CD4-positive, alpha-beta memory T cell (primary cell): ENCODE results near the gene CPPED1. TPM values are rescaled to one million over a fixed set of nuclear protein-coding genes. Genes with fewer than 3 reads are reported as not detected.
"Not testable (repeated sequence)": the region's sequence is repeated elsewhere in the genome, so short reads cannot be mapped to it uniquely, and the experiment has no call there.

ENCODE experiments used
- CTCF ChIA-PET: fragments of 350-600 bp; sonication (Branson Sonifier 250); formaldehyde crosslinking; loops from one replicate; lab custom pipeline; 2021; ENCODE audit warnings: inconsistent platforms; ENCODE audit not compliant: partially characterized antibody; lab: Charles Lee
- POLR2A ChIA-PET: fragments of 350-600 bp; sonication (Branson Sonifier 250); formaldehyde crosslinking; loops from one replicate; lab custom pipeline; 2021; ENCODE audit not compliant: partially characterized antibody; lab: Charles Lee
- DNase-seq, 5 donors: peaks; one replicate each; pipeline versions ENCODE4 v3.0.0 to v3.0.0-alpha.2; 2020 to 2022; ENCODE audit warnings: mixed read lengths in 1 of 5
- H3K27ac ChIP-seq: one replicate; pipeline ENCODE4 v1.7.0; 2013; ENCODE audit warnings: low read depth, low read length
- H3K27me3 ChIP-seq: 2 replicates; pipeline ENCODE4 v1.7.0; 2013; ENCODE audit warnings: mild to moderate bottlenecking, low read length, moderate library complexity; ENCODE audit not compliant: insufficient read depth
- H3K36me3 ChIP-seq: 2 replicates; pipeline ENCODE4 v1.7.0; 2013; ENCODE audit warnings: mild to moderate bottlenecking, low read length, moderate library complexity; ENCODE audit not compliant: insufficient read depth
- H3K4me1 ChIP-seq: 2 replicates; pipeline ENCODE4 v1.7.0; 2013; ENCODE audit warnings: mild to moderate bottlenecking, low read length, moderate library complexity; ENCODE audit not compliant: insufficient read depth
- H3K4me3 ChIP-seq, 2 donors: one replicate each; pipeline ENCODE4 v1.7.0; 2013; ENCODE audit warnings: low read length in 2 of 2, mild to moderate bottlenecking in 1 of 2
- H3K9me3 ChIP-seq, 2 donors: one replicate each; pipeline ENCODE4 v1.7.0; 2013; ENCODE audit warnings: low read length in 2 of 2, control low read depth in 1 of 2; ENCODE audit not compliant: control insufficient read depth in 1 of 2
- H3K27ac Mint-ChIP-seq, 7 donors: one replicate each; pipeline ENCODE4 v1.8.0; 2020 to 2021; ENCODE audit warnings: mixed read lengths in 7 of 7, mild to moderate bottlenecking in 6 of 7, inconsistent platforms in 3 of 7, moderate library complexity in 3 of 7
- H3K27me3 Mint-ChIP-seq, 2 donors: one replicate each; pipeline ENCODE4 v1.8.0; 2020 to 2021; ENCODE audit warnings: mixed read lengths in 2 of 2
- H3K36me3 Mint-ChIP-seq, 2 donors: one replicate each; pipeline ENCODE4 v1.8.0; 2020 to 2021; ENCODE audit warnings: mixed read lengths in 2 of 2, inconsistent platforms in 1 of 2, mild to moderate bottlenecking in 1 of 2
- H3K4me1 Mint-ChIP-seq, 4 donors: one replicate each; pipeline ENCODE4 v1.8.0; 2020 to 2021; ENCODE audit warnings: mixed read lengths in 4 of 4, mild to moderate bottlenecking in 1 of 4
- H3K4me3 Mint-ChIP-seq, 8 donors: one replicate each; pipeline ENCODE4 v1.8.0; 2020 to 2021; ENCODE audit warnings: mixed read lengths in 8 of 8, mild to moderate bottlenecking in 7 of 8, moderate library complexity in 6 of 8, inconsistent platforms in 3 of 8
- H3K9me3 Mint-ChIP-seq, 8 donors: one replicate each; pipeline ENCODE4 v1.8.0; 2020 to 2021; ENCODE audit warnings: mixed read lengths in 8 of 8, mild to moderate bottlenecking in 5 of 8, inconsistent platforms in 3 of 8, moderate library complexity in 1 of 8
- intact Hi-C: fragments of 100-400 bp; cut with micrococcal nuclease; formaldehyde crosslinking; loops from one replicate; pipeline ENCODE4 v1.15.1; 2023
- polyA plus RNA-seq, 2 donors: library from polyadenylated mRNA; unstranded; fragments of 300-500 nt; fragmentation: Illumina TruSeq; gene quantifications; one replicate each; pipeline ENCODE4 v1.2.3, GENCODE V29; 2021
- total RNA-seq, 2 experiments: library from RNA; stranded (reverse); gene quantifications; one replicate each; pipeline ENCODE4 v1.2.3, GENCODE V29; 2021

The CPPED1 gene
- total and polyA plus RNA-seq, 4 experiments from 2014 or later: 7.6 to 12.2 (median 8.9) TPM

- H3K27ac Mint-ChIP-seq, H3K27ac ChIP-seq, H3K9me3 ChIP-seq, H3K4me3 ChIP-seq, H3K27me3 Mint-ChIP-seq, H3K4me3 Mint-ChIP-seq, H3K36me3 ChIP-seq, H3K4me1 ChIP-seq, H3K9me3 Mint-ChIP-seq, H3K36me3 Mint-ChIP-seq, H3K27me3 ChIP-seq, DNase-seq, H3K4me1 Mint-ChIP-seq: not testable (repeated sequence)
- ChIA-PET POLR2A (interaction anchor here (1.4 kb wide), 1 partner anchor 14 kb away, joined by 3 read pairs; no protein-coding TSS in a partner anchor), CTCF (interaction anchor here (0.9 to 3.8 kb wide), 5 partner anchors 10 to 721 kb away, joined by 3 to 38 read pairs (median 4); partner anchors contain the start of gene CPPED1)
- intact Hi-C loops: loop anchor here (5.0 kb wide), 1 partner anchor 735 kb away; no protein-coding TSS in a partner anchor
These were observed 13.1 kb upstream of the CPPED1 start for GRCh38 chr16:12816791-12817214.

GRCh38 chr16:12815361-12815760, 11.7 kb upstream of the CPPED1 start:
- Mint-ChIP-seq H3K4me1 (peaks cover 3 to 5% (median 3%) of the 10 kb centered on the region in 4 donors), H3K4me3 (no peak overlapping the region), H3K36me3 (no peaks in the 10 kb centered on the region), H3K27ac (no peak overlapping the region), H3K9me3 (peaks cover 0 to 7% (median 2%) of the 10 kb centered on the region in 8 donors), H3K27me3 (peaks cover 3 to 5% of the 10 kb centered on the region in 2 donors)
- ChIA-PET POLR2A (no interaction called here), CTCF (no interaction called here)
- Histone ChIP-seq H3K27ac (no peak overlapping the region), H3K27me3 (no peaks in the 10 kb centered on the region), H3K4me1 (no peaks in the 10 kb centered on the region), H3K4me3 (no peak overlapping the region), H3K9me3 (no peaks in the 10 kb centered on the region), H3K36me3 (no peaks in the 10 kb centered on the region)
- no peak for DNase-seq
- intact Hi-C loops: loop anchor here (5.0 kb wide), 1 partner anchor 733 kb away; no protein-coding TSS in a partner anchor

GRCh38 chr16:12813734-12814133, 10.0 kb upstream of the CPPED1 start:
- POLR2A ChIA-PET, H3K4me3 ChIP-seq, H3K4me1 ChIP-seq, CTCF ChIA-PET, H3K27me3 ChIP-seq, DNase-seq, H3K36me3 ChIP-seq, H3K9me3 ChIP-seq, H3K4me3 Mint-ChIP-seq, intact Hi-C loops, H3K9me3 Mint-ChIP-seq, H3K27ac Mint-ChIP-seq, H3K27me3 Mint-ChIP-seq, H3K36me3 Mint-ChIP-seq, H3K4me1 Mint-ChIP-seq, H3K27ac ChIP-seq: not testable (repeated sequence)

GRCh38 chr16:12813321-12813720, 9.6 kb upstream of the CPPED1 start:
- DNase-seq, H3K9me3 Mint-ChIP-seq, H3K9me3 ChIP-seq, H3K27ac Mint-ChIP-seq, H3K27me3 Mint-ChIP-seq, H3K4me3 ChIP-seq, H3K4me3 Mint-ChIP-seq, intact Hi-C loops, H3K36me3 Mint-ChIP-seq, H3K4me1 Mint-ChIP-seq, H3K36me3 ChIP-seq, CTCF ChIA-PET, POLR2A ChIA-PET, H3K4me1 ChIP-seq, H3K27ac ChIP-seq, H3K27me3 ChIP-seq: not testable (repeated sequence)

- no peaks in the 10 kb centered on the region for H3K36me3 Mint-ChIP-seq
- no peaks in the 10 kb centered on the region for H3K4me1 Mint-ChIP-seq
- no peaks in the 10 kb centered on the region for H3K36me3 ChIP-seq
- H3K4me3 Mint-ChIP-seq: no peak overlapping the region
- H3K9me3 ChIP-seq: no peaks in the 10 kb centered on the region
- ChIA-PET CTCF (no interaction called here), POLR2A (no interaction called here)
- intact Hi-C loops: no loop called here
- H3K27ac Mint-ChIP-seq: no peak overlapping the region
- no peaks in the 10 kb centered on the region for H3K4me1 ChIP-seq
- no peak for DNase-seq
- peaks cover 4 to 8% of the 10 kb centered on the region in 2 donors for H3K27me3 Mint-ChIP-seq
- H3K9me3 Mint-ChIP-seq: peaks cover 0 to 10% (median 5%) of the 10 kb centered on the region in 8 donors
- H3K27me3 ChIP-seq: no peaks in the 10 kb centered on the region
- H3K27ac ChIP-seq: no peak overlapping the region
- no peak overlapping the region for H3K4me3 ChIP-seq
These were observed 8.0 kb upstream of the CPPED1 start for GRCh38 chr16:12811441-12812383.

GRCh38 chr16:12805066-12805465, 1.4 kb upstream of the CPPED1 start:
- peak overlapping the region in 3 of 8 donors; percentile 32 to 92 (median 58) for H3K4me3 Mint-ChIP-seq
- no peaks in the 10 kb centered on the region for H3K36me3 ChIP-seq
- no peaks in the 10 kb centered on the region for H3K9me3 ChIP-seq
- intact Hi-C loops: no loop called here
- H3K4me1 ChIP-seq: peaks cover 18% of the 10 kb centered on the region
- POLR2A ChIA-PET: interaction anchor here (2.2 kb wide), 1 partner anchor 13 kb away, joined by 4 read pairs; no protein-coding TSS in a partner anchor
- no peak overlapping the region for H3K4me3 ChIP-seq
- peaks cover 15 to 36% (median 20%) of the 10 kb centered on the region in 4 donors for H3K4me1 Mint-ChIP-seq
- DNase-seq: no peak
- H3K27me3 Mint-ChIP-seq: peaks cover 2 to 4% of the 10 kb centered on the region in 2 donors
- no peaks in the 10 kb centered on the region for H3K27me3 ChIP-seq
- H3K27ac Mint-ChIP-seq: peak overlapping the region in 1 of 7 donors; percentile 91
- peaks cover 2 to 8% of the 10 kb centered on the region in 2 donors for H3K36me3 Mint-ChIP-seq
- H3K9me3 Mint-ChIP-seq: peaks cover 0 to 4% (median under 1%) of the 10 kb centered on the region in 8 donors
- CTCF ChIA-PET: no interaction called here
- no peak overlapping the region for H3K27ac ChIP-seq

GRCh38 chr16:12804395-12804794, 708 bp upstream of the CPPED1 start:
- ChIA-PET CTCF (interaction anchor here (0.8 to 1.5 kb wide), 2 partner anchors 12 to 14 kb away, joined by 3 to 4 read pairs; no protein-coding TSS in a partner anchor), POLR2A (interaction anchor here (1.1 to 2.2 kb wide), 2 partner anchors 14 to 828 kb away, joined by 3 to 4 read pairs; partner anchors contain the start of gene SNX29)
- H3K4me3 Mint-ChIP-seq: peak overlapping the region; percentile 47 to 94 (median 81)
- DNase-seq: no peak
- Histone ChIP-seq H3K4me3 (peak overlapping the region in 1 of 2 donors; percentile 83), H3K27ac (no peak overlapping the region), H3K27me3 (no peaks in the 10 kb centered on the region), H3K9me3 (no peaks in the 10 kb centered on the region), H3K4me1 (peaks cover 18% of the 10 kb centered on the region), H3K36me3 (no peaks in the 10 kb centered on the region)
- H3K27ac Mint-ChIP-seq: peak overlapping the region in 4 of 7 donors; percentile 29 to 91 (median 64)
- peaks cover 0 to 2% (median 0%) of the 10 kb centered on the region in 8 donors for H3K9me3 Mint-ChIP-seq
- peaks cover 6 to 8% of the 10 kb centered on the region in 2 donors for H3K36me3 Mint-ChIP-seq
- intact Hi-C loops: loop anchor here (5.0 kb wide), 2 partner anchors 722 to 887 kb away; partner anchors contain the start of gene GSPT1
- H3K4me1 Mint-ChIP-seq: peaks cover 15 to 36% (median 20%) of the 10 kb centered on the region in 4 donors
- peaks cover 2% of the 10 kb centered on the region in 2 donors for H3K27me3 Mint-ChIP-seq
